Naive B cell (primary cell): Measurements from ENCODE around the gene COL27A1. TPM values are rescaled to one million over a fixed set of nuclear protein-coding genes. Genes with fewer than 3 reads are reported as not detected.

ENCODE experiments used
- ATAC-seq, 2 donors: fragments of 150-1000 bp; cut with Tn5 transposase; 2 replicates each; pipeline ENCODE4 v1.10.0; 2021; ENCODE audit warnings: low read depth in 2 of 2, mild to moderate bottlenecking in 2 of 2, moderate library complexity in 2 of 2
- DNase-seq: peaks from one replicate; pipeline ENCODE4 v3.0.0; 2022
- H3K27ac Mint-ChIP-seq, 6 donors: one replicate each; pipeline ENCODE4 v1.8.0; 2020 to 2022; ENCODE audit warnings: mild to moderate bottlenecking in 6 of 6, mixed read lengths in 6 of 6, moderate library complexity in 5 of 6, inconsistent platforms in 2 of 6
- H3K27me3 Mint-ChIP-seq, 3 donors: one replicate each; pipeline ENCODE4 v1.8.0; 2021 to 2022; ENCODE audit warnings: mixed read lengths in 3 of 3, mild to moderate bottlenecking in 1 of 3
- H3K36me3 Mint-ChIP-seq, 2 donors: one replicate each; pipeline ENCODE4 v1.8.0; 2020 to 2022; ENCODE audit warnings: mixed read lengths in 2 of 2, inconsistent platforms in 1 of 2, mild to moderate bottlenecking in 1 of 2
- H3K4me1 Mint-ChIP-seq, 3 donors: one replicate each; pipeline ENCODE4 v1.8.0; 2020 to 2022; ENCODE audit warnings: mixed read lengths in 3 of 3, inconsistent platforms in 1 of 3, mild to moderate bottlenecking in 1 of 3, moderate library complexity in 1 of 3
- H3K4me3 Mint-ChIP-seq, 8 donors: one replicate each; pipeline ENCODE4 v1.8.0; 2020 to 2022; ENCODE audit warnings: mild to moderate bottlenecking in 8 of 8, mixed read lengths in 8 of 8, moderate library complexity in 8 of 8, inconsistent platforms in 2 of 8
- H3K9me3 Mint-ChIP-seq, 7 donors: one replicate each; pipeline ENCODE4 v1.8.0; 2020 to 2022; ENCODE audit warnings: mixed read lengths in 7 of 7, mild to moderate bottlenecking in 5 of 7, inconsistent platforms in 2 of 7, moderate library complexity in 1 of 7
- polyA plus RNA-seq, 6 donors: library from polyadenylated mRNA; unstranded; fragments of 300-500 nt; fragmentation: Illumina TruSeq; gene quantifications; one replicate each; pipeline ENCODE4 v1.2.3, GENCODE V29; 2021; ENCODE audit warnings: low read depth in 6 of 6

COL27A1 gene
- polyA plus RNA-seq, 6 donors from 2014 or later = 0.04 TPM; not detected in 5

- Mint-ChIP-seq H3K4me1 (peaks cover 0 to 2% (median 0%) of the 10 kb centered on the region in 3 donors), H3K27me3 (peaks cover 4 to 10% (median 7%) of the 10 kb centered on the region in 3 donors), H3K4me3 (peak overlapping the region in 1 of 8 donors; percentile 67), H3K9me3 (peaks cover 0 to 6% (median 0%) of the 10 kb centered on the region in 7 donors), H3K36me3 (no peaks in the 10 kb centered on the region), H3K27ac (no peak overlapping the region)
- DNase-seq (no peak), ATAC-seq (no peak)
Measured at GRCh38 chr9:114273461-114273881, 118.1 kb downstream of the COL27A1 start.

- Mint-ChIP-seq H3K4me1 (peaks cover 0 to 2% (median 0%) of the 10 kb centered on the region in 3 donors), H3K9me3 (peaks cover 0 to 8% (median 0%) of the 10 kb centered on the region in 7 donors)
Measured at GRCh38 chr9:114274217-114274616, 118.9 kb downstream of the COL27A1 start.

GRCh38 chr9:114275246-114276004, 120.1 kb downstream of the COL27A1 start:
- DNase-seq (no peak), ATAC-seq (no peak)
- H3K36me3 Mint-ChIP-seq = no peaks in the 10 kb centered on the region
- H3K9me3 Mint-ChIP-seq = peaks cover 0 to 8% (median 0%) of the 10 kb centered on the region in 7 donors
- peak overlapping the region in 1 of 6 donors; percentile 58 for H3K27ac Mint-ChIP-seq
- no peak overlapping the region for H3K4me3 Mint-ChIP-seq
- H3K27me3 Mint-ChIP-seq = peaks cover 4 to 10% (median 7%) of the 10 kb centered on the region in 3 donors
- peaks cover 0 to 2% (median 0%) of the 10 kb centered on the region in 3 donors for H3K4me1 Mint-ChIP-seq

More at GRCh38 chr9:114274217-114274616, 118.9 kb downstream of the COL27A1 start:
- ATAC-seq = no peak
- peak overlapping the region in 1 of 6 donors; percentile 14 for H3K27ac Mint-ChIP-seq
- H3K36me3 Mint-ChIP-seq = no peaks in the 10 kb centered on the region
- no peak overlapping the region for H3K4me3 Mint-ChIP-seq
- H3K27me3 Mint-ChIP-seq = peaks cover 4 to 10% (median 7%) of the 10 kb centered on the region in 3 donors
- no peak for DNase-seq

GRCh38 chr9:114276908-114277821, 121.8 kb downstream of the COL27A1 start:
- no peak overlapping the region for H3K27ac Mint-ChIP-seq
- H3K4me3 Mint-ChIP-seq = no peak overlapping the region
- H3K27me3 Mint-ChIP-seq = peaks cover 4 to 17% (median 9%) of the 10 kb centered on the region in 3 donors
- H3K36me3 Mint-ChIP-seq = no peaks in the 10 kb centered on the region
- ATAC-seq = no peak
- peaks cover 0 to 2% (median 0%) of the 10 kb centered on the region in 3 donors for H3K4me1 Mint-ChIP-seq
- DNase-seq = no peak
- peaks cover 0 to 8% (median 0%) of the 10 kb centered on the region in 7 donors for H3K9me3 Mint-ChIP-seq

- Mint-ChIP-seq H3K4me3 (peak overlapping the region in 2 of 8 donors; percentile 50 to 53), H3K9me3 (peaks cover 0 to 8% (median 0%) of the 10 kb centered on the region in 7 donors), H3K27ac (no peak overlapping the region), H3K36me3 (no peaks in the 10 kb centered on the region), H3K4me1 (peaks cover 0 to 2% (median 0%) of the 10 kb centered on the region in 3 donors), H3K27me3 (peaks cover 0 to 15% (median 5%) of the 10 kb centered on the region in 3 donors)
- ATAC-seq (no peak), DNase-seq (no peak)
Measured at GRCh38 chr9:114278356-114278755, 123.0 kb downstream of the COL27A1 start.

- H3K9me3 Mint-ChIP-seq = peaks cover 0 to 8% (median 0%) of the 10 kb centered on the region in 7 donors
- no peak for ATAC-seq
- no peak overlapping the region for H3K4me3 Mint-ChIP-seq
- no peaks in the 10 kb centered on the region for H3K36me3 Mint-ChIP-seq
- DNase-seq = no peak
- H3K27ac Mint-ChIP-seq = no peak overlapping the region
- H3K27me3 Mint-ChIP-seq = peaks cover 0 to 10% (median 5%) of the 10 kb centered on the region in 3 donors
- H3K4me1 Mint-ChIP-seq = no peaks in the 10 kb centered on the region
Measured at GRCh38 chr9:114278881-114279570, 123.7 kb downstream of the COL27A1 start.

GRCh38 chr9:114279693-114280092, 124.4 kb downstream of the COL27A1 start:
- no peak overlapping the region for H3K27ac Mint-ChIP-seq
- peaks cover 0 to 10% (median 5%) of the 10 kb centered on the region in 3 donors for H3K27me3 Mint-ChIP-seq
- no peak for DNase-seq
- no peak overlapping the region for H3K4me3 Mint-ChIP-seq
- no peak for ATAC-seq
- no peaks in the 10 kb centered on the region for H3K4me1 Mint-ChIP-seq
- no peaks in the 10 kb centered on the region for H3K36me3 Mint-ChIP-seq
- H3K9me3 Mint-ChIP-seq = peaks cover 0 to 8% (median 0%) of the 10 kb centered on the region in 7 donors

- H3K9me3 Mint-ChIP-seq = peaks cover 0 to 8% (median 0%) of the 10 kb centered on the region in 7 donors
- no peak for ATAC-seq
- H3K4me1 Mint-ChIP-seq = no peaks in the 10 kb centered on the region
- peaks cover 0 to 10% (median 5%) of the 10 kb centered on the region in 3 donors for H3K27me3 Mint-ChIP-seq
- H3K36me3 Mint-ChIP-seq = no peaks in the 10 kb centered on the region
- peak overlapping the region in 1 of 8 donors; percentile 84 for H3K4me3 Mint-ChIP-seq
- H3K27ac Mint-ChIP-seq = peak overlapping the region in 1 of 6 donors; percentile 22
- no peak for DNase-seq
Measured at GRCh38 chr9:114280636-114281472, 125.5 kb downstream of the COL27A1 start.

GRCh38 chr9:114281473-114282103, 126.3 kb downstream of the COL27A1 start:
- Mint-ChIP-seq H3K4me3 (peak overlapping the region in 1 of 8 donors; percentile 84), H3K4me1 (no peaks in the 10 kb centered on the region), H3K27me3 (peaks cover 0 to 10% (median 5%) of the 10 kb centered on the region in 3 donors), H3K27ac (no peak overlapping the region), H3K9me3 (peaks cover 0 to 8% (median 0%) of the 10 kb centered on the region in 7 donors), H3K36me3 (no peaks in the 10 kb centered on the region)
- no peak for DNase-seq
- ATAC-seq = no peak

GRCh38 chr9:114282104-114282485, 126.8 kb downstream of the COL27A1 start:
- no peaks in the 10 kb centered on the region for H3K4me1 Mint-ChIP-seq
- no peak overlapping the region for H3K4me3 Mint-ChIP-seq
- DNase-seq (no peak), ATAC-seq (no peak)
- H3K27me3 Mint-ChIP-seq = peaks cover 0 to 10% (median 5%) of the 10 kb centered on the region in 3 donors
- no peak overlapping the region for H3K27ac Mint-ChIP-seq
- H3K9me3 Mint-ChIP-seq = peaks cover 0 to 8% (median 0%) of the 10 kb centered on the region in 7 donors
- H3K36me3 Mint-ChIP-seq = no peaks in the 10 kb centered on the region

- H3K4me3 Mint-ChIP-seq = no peak overlapping the region
- H3K36me3 Mint-ChIP-seq = no peaks in the 10 kb centered on the region
- H3K27ac Mint-ChIP-seq = no peak overlapping the region
Measured at GRCh38 chr9:114282507-114282906, 127.2 kb downstream of the COL27A1 start.

GRCh38 chr9:114282926-114283325, 127.6 kb downstream of the COL27A1 start:
- ATAC-seq (no peak), DNase-seq (no peak)
- Mint-ChIP-seq H3K9me3 (peaks cover 0 to 6% (median 0%) of the 10 kb centered on the region in 7 donors), H3K27ac (peak overlapping the region in 2 of 6 donors; percentile 33 to 47), H3K27me3 (peaks cover 0 to 10% (median 5%) of the 10 kb centered on the region in 3 donors), H3K4me1 (no peaks in the 10 kb centered on the region), H3K4me3 (no peak overlapping the region), H3K36me3 (no peaks in the 10 kb centered on the region)

More at GRCh38 chr9:114282507-114282906, 127.2 kb downstream of the COL27A1 start:
- DNase-seq = no peak
- ATAC-seq = no peak
- Mint-ChIP-seq H3K27me3 (peaks cover 0 to 10% (median 5%) of the 10 kb centered on the region in 3 donors), H3K9me3 (peaks cover 0 to 8% (median 0%) of the 10 kb centered on the region in 7 donors), H3K4me1 (no peaks in the 10 kb centered on the region)
